ENCODE results near the gene EFNA5. TPM values are rescaled to one million over a fixed set of nuclear protein-coding genes. Genes with fewer than 3 reads are reported as not detected.
"Not testable (repeated sequence)": the region's sequence is repeated elsewhere in the genome, so short reads cannot be mapped to it uniquely, and the experiment has no call there.

Gene EFNA5
- total RNA-seq, 4 donors from 2014 or later = 2.8 to 5.7 (median 3.7) TPM

DNA sequence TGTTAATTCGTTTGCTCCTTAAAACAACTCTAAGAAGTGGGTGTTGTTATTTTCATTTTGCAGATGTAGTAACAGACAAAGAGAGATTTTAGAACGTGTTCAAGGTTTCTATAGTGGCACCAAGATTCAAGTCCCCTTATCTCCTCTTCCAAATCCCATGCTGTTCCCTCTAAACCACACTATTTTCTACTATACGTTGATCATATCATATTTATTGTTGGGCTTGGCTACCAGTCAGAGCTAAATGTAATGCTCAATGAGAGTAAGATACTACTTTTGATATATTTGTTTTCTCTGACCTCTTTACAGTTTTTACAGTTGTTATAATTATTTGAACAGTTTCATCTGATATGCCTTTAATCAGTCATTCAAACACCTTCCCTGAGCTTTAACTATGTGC lies 212.9 kb downstream of the EFNA5 start:
- no peak for DNase-seq (ENCODE audit: extremely low spot score)
- Histone ChIP-seq H3K36me3 (no peaks in the 10 kb centered on the region), H3K27ac (replicated peaks in 1 of 4) (no peak overlapping the region), H3K27me3 (no peaks in the 10 kb centered on the region), H3K4me1 (no peaks in the 10 kb centered on the region), H3K9me3 (no peaks in the 10 kb centered on the region), H3K4me3 (no peak overlapping the region)
- 86% methylated on average over 3 of the region's 3 CpGs for WGBS
- intact Hi-C loops (cut with DNase I) = no loop called here
- no peak for TF ChIP-seq POLR2A (IDR thresholded peaks at IDR 0.05; ENCODE audit: low read depth)
- no peak for TF ChIP-seq CTCF (IDR thresholded peaks at IDR 0.05)
- TF ChIP-seq POLR2AphosphoS5 (IDR thresholded peaks at IDR 0.05) = no peak
- no peak for TF ChIP-seq EP300 (IDR thresholded peaks at IDR 0.05)

GRCh38 chr5:107457138-107457537 lies 213.6 kb downstream of the EFNA5 start:
- intact Hi-C loops (cut with DNase I) = no loop called here
- WGBS = 97% methylated on average over 3 of the region's 3 CpGs
- no peak for DNase-seq (ENCODE audit: extremely low spot score)

GRCh38 chr5:107456281-107456715 lies 214.4 kb downstream of the EFNA5 start:
- TF ChIP-seq POLR2AphosphoS5 (IDR thresholded peaks at IDR 0.05) (no peak), CTCF (IDR thresholded peaks at IDR 0.05) (no peak), EP300 (IDR thresholded peaks at IDR 0.05) (no peak), POLR2A (IDR thresholded peaks at IDR 0.05; ENCODE audit: low read depth) (no peak)
- intact Hi-C loops (cut with DNase I) = no loop called here
- Histone ChIP-seq H3K27ac (replicated peaks in 1 of 4) (no peak overlapping the region), H3K9me3 (no peaks in the 10 kb centered on the region), H3K27me3 (no peaks in the 10 kb centered on the region), H3K4me3 (no peak overlapping the region), H3K4me1 (no peaks in the 10 kb centered on the region), H3K36me3 (no peaks in the 10 kb centered on the region)
- no peak for DNase-seq (ENCODE audit: extremely low spot score)

More at GRCh38 chr5:107457138-107457537, 213.6 kb downstream of the EFNA5 start:
- Histone ChIP-seq H3K4me3 (no peak overlapping the region), H3K27ac (replicated peaks in 1 of 4) (no peak overlapping the region), H3K36me3 (no peaks in the 10 kb centered on the region), H3K4me1 (no peaks in the 10 kb centered on the region), H3K27me3 (no peaks in the 10 kb centered on the region), H3K9me3 (no peaks in the 10 kb centered on the region)
- TF ChIP-seq EP300 (IDR thresholded peaks at IDR 0.05) (no peak), POLR2A (IDR thresholded peaks at IDR 0.05; ENCODE audit: low read depth) (no peak), POLR2AphosphoS5 (IDR thresholded peaks at IDR 0.05) (no peak), CTCF (IDR thresholded peaks at IDR 0.05) (no peak)

DNA sequence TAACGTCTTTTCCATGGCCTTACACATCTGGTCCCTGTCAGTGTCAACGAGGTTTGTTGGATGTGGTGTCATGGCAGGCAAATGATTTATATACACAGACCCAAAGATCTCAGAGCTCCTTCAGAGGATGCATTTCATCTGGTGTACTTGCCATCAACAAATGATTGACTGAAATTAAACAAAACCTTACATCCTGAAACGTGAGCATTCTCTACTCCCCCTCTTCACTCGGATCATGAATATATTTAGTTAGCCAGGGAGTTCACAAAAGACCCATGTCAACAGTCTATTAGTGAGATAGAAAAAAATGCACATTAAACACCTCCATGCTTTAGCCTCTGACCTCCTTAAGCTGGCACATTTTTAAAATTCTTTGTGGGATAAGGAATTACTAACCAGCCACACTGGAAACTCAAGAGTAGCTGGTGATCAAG lies 215.6 kb downstream of the EFNA5 start:
- Histone ChIP-seq H3K36me3 (no peaks in the 10 kb centered on the region), H3K4me1 (no peaks in the 10 kb centered on the region), H3K27me3 (no peaks in the 10 kb centered on the region), H3K27ac (replicated peaks in 1 of 4) (no peak overlapping the region), H3K9me3 (no peaks in the 10 kb centered on the region), H3K4me3 (no peak overlapping the region)
- intact Hi-C loops (cut with DNase I) = no loop called here
- TF ChIP-seq POLR2AphosphoS5 (IDR thresholded peaks at IDR 0.05) (no peak), CTCF (IDR thresholded peaks at IDR 0.05) (no peak), POLR2A (IDR thresholded peaks at IDR 0.05; ENCODE audit: low read depth) (no peak), EP300 (IDR thresholded peaks at IDR 0.05) (no peak)
- no peak for DNase-seq (ENCODE audit: extremely low spot score)
- WGBS = 67% methylated on average over 4 of the region's 4 CpGs

- H3K27me3 ChIP-seq; H3K27ac ChIP-seq (replicated peaks in 1 of 4); intact Hi-C loops (cut with DNase I); DNase-seq (ENCODE audit: extremely low spot score); H3K36me3 ChIP-seq; H3K9me3 ChIP-seq; H3K4me1 ChIP-seq; H3K4me3 ChIP-seq: not testable (repeated sequence)
- WGBS = 99% methylated on average over 4 of the region's 4 CpGs
These were observed 218.9 kb downstream of the EFNA5 start for GRCh38 chr5:107451827-107452226.
